GM12878 (cell line): Measurements from ENCODE around the gene ZNF431. TPM values are rescaled to one million over a fixed set of nuclear protein-coding genes. Genes with fewer than 3 reads are reported as not detected.

Source experiments
- ATAC-seq: fragments of 200-7000 bp; cut with Tn5 transposase; 3 replicates; pipeline ENCODE4 v1.9.1; 2020; ENCODE audit warnings: mild to moderate bottlenecking, moderate library complexity
- BruUV-seq: library from RNA; stranded (reverse); fragments of 400-500 nt; replicated peaks from 2 replicates; lab custom pipeline; 2021; lab: Mats Ljungman, UMichigan
- CTCF ChIA-PET: fragments of 300-600 bp; sonication (Branson Sonifier 250); formaldehyde crosslinking; extraction: SDS; loops from one replicate; lab custom pipeline; 2021; ENCODE audit warnings: inconsistent platforms; lab: Yijun Ruan, JAX
- POLR2A ChIA-PET: fragments of 350-600 bp; formaldehyde crosslinking; extraction: SDS; loops from one replicate; lab custom pipeline; 2021; ENCODE audit warnings: inconsistent platforms; lab: Charles Lee
- RAD21 ChIA-PET: fragments of 300-600 bp; sonication (Branson Sonifier 250); formaldehyde crosslinking; loops from one replicate; lab custom pipeline; 2023; ENCODE audit warnings: antibody characterized with exemption; ENCODE audit not compliant: unreplicated experiment; lab: Charles Lee
- SMC1A ChIA-PET: fragments of 300-600 bp; sonication (Branson Sonifier 250); formaldehyde crosslinking; loops from one replicate; lab custom pipeline; 2023; ENCODE audit not compliant: unreplicated experiment, uncharacterized antibody; lab: Charles Lee
- DNase-seq: peaks from one replicate; pipeline ENCODE4 v3.0.0-alpha.2; 2011; ENCODE audit warnings: low read depth, low spot score
- FAIRE-seq: peaks from 3 replicates; lab custom pipeline; 2011; peaks lifted over from hg19 to GRCh38; lab: Jason Lieb, UNC
- H2AFZ ChIP-seq: 2 replicates; pipeline ENCODE4 v1.6.0; 2011; ENCODE audit warnings: low read depth, low read length, control low read depth; ENCODE audit not compliant: control insufficient read depth
- H3K27ac ChIP-seq: 2 replicates; pipeline ENCODE4 v1.5.1; 2011; ENCODE audit warnings: control low read depth; ENCODE audit not compliant: control insufficient read depth, insufficient read depth
- H3K27me3 ChIP-seq, 2 experiments: replicated peaks in 1 of 2; 2 replicates each; pipeline versions ENCODE4 v1.6.0 to v1.6.1; 2011; ENCODE audit warnings: low read length in 1 of 2; ENCODE audit not compliant: control insufficient read depth in 2 of 2, insufficient read depth in 2 of 2
- H3K36me3 ChIP-seq, 2 experiments: 2 replicates each; pipeline ENCODE4 v1.5.1; 2011; ENCODE audit warnings: low read length in 1 of 2; ENCODE audit not compliant: control insufficient read depth in 2 of 2, insufficient read depth in 2 of 2
- H3K4me1 ChIP-seq: 2 replicates; pipeline ENCODE4 v1.6.1; 2011; ENCODE audit warnings: mild to moderate bottlenecking, low read length, moderate library complexity, mixed read lengths; ENCODE audit not compliant: control insufficient read depth, insufficient read depth
- H3K4me2 ChIP-seq: 2 replicates; pipeline ENCODE4 v1.6.0; 2011; ENCODE audit warnings: control low read depth; ENCODE audit not compliant: control insufficient read depth, insufficient read depth
- H3K4me3 ChIP-seq: fragments of 200-600 bp; sonication (generic); 2 replicates; pipeline ENCODE4 v1.5.1; 2016
- H3K79me2 ChIP-seq: 2 replicates; pipeline ENCODE4 v1.6.0; 2011; ENCODE audit warnings: low read length; ENCODE audit not compliant: control insufficient read depth, insufficient read depth
- H3K9ac ChIP-seq: 2 replicates; pipeline ENCODE4 v1.8.0; 2011; ENCODE audit warnings: low read length, control low read depth, mixed read lengths; ENCODE audit not compliant: control insufficient read depth, insufficient read depth
- H3K9me3 ChIP-seq: replicated peaks from 3 replicates; pipeline ENCODE4 v1.5.1; 2011; ENCODE audit warnings: mild to moderate bottlenecking, low read length; ENCODE audit not compliant: control insufficient read depth, insufficient read depth
- H4K20me1 ChIP-seq: 2 replicates; pipeline ENCODE4 v1.6.0; 2011; ENCODE audit not compliant: control insufficient read depth, insufficient read depth
- CTCF ChIP-seq, 3 experiments: IDR thresholded peaks in 2 of 3; conservative IDR thresholded peaks in 1 of 3; 2 replicates each; pipeline ENCODE4 v1.5.1; 2011; ENCODE audit warnings: low read depth in 3 of 3, low read length in 3 of 3, mild to moderate bottlenecking in 3 of 3, control low read depth in 2 of 3, moderate library complexity in 2 of 3, inconsistent platforms in 1 of 3, mixed read lengths in 1 of 3; ENCODE audit not compliant: control insufficient read depth in 2 of 3, insufficient read depth in 1 of 3; ENCODE audit errors: extremely low read depth in 1 of 3
- HDGF ChIP-seq: fragments of 450-650 bp; IDR thresholded peaks from 2 replicates; pipeline ENCODE4 v1.6.1; 2016; ENCODE audit warnings: antibody characterized with exemption
- JUND ChIP-seq: IDR thresholded peaks from 2 replicates; pipeline ENCODE4 v1.6.1; 2012; ENCODE audit warnings: low read depth, mild to moderate bottlenecking, low read length, improper control_type of control experiment, moderate library complexity
- NR2F1 ChIP-seq: fragments of 450-650 bp; conservative IDR thresholded peaks from 2 replicates; pipeline ENCODE4 v1.6.1; 2017; ENCODE audit warnings: mild to moderate bottlenecking
- SMAD1 ChIP-seq: fragments of 450-650 bp; IDR thresholded peaks from 2 replicates; pipeline ENCODE4 v1.6.1; 2018; ENCODE audit warnings: mild to moderate bottlenecking, low read depth; ENCODE audit not compliant: partially characterized antibody
- TARDBP ChIP-seq: IDR thresholded peaks from 2 replicates; pipeline ENCODE4 v1.6.1; 2016; ENCODE audit warnings: borderline replicate concordance
- WGBS: methylation state at CpG from one replicate; pipeline ENCODE4 v1.1.6; 2016; ENCODE audit warnings: low lambda C conversion rate; ENCODE audit not compliant: insufficient replicate concordance, insufficient coverage; ENCODE audit errors: missing lambda C conversion rate; 5-methylcytosine and 5-hydroxymethylcytosine counted together
- in situ Hi-C: fragments of 300-500 bp; cut with MboI; formaldehyde crosslinking; loops from 9 replicates; pipeline ENCODE4 v1.14.3; 2018; ENCODE audit warnings: mixed read lengths
- intact Hi-C: fragments of 100-400 bp; cut with micrococcal nuclease; formaldehyde crosslinking; loops from one replicate; pipeline ENCODE4 v1.14.2; 2022; ENCODE audit not compliant: unreplicated experiment
- polyA plus RNA-seq, 11 experiments: library from polyadenylated mRNA; depleted of rRNA in 4 of 11; unstranded in 6 of 11; stranded (reverse) in 5 of 11; fragments of >200 nt; fragmentation: Nextera tagmentation in 4 of 11; fragmentation: Illumina TruSeq in 1 of 11; extraction: Ambion mirVana in 4 of 11; extraction: Trizol in 1 of 11; gene quantifications; 1 replicate in 1 of 11; 2 replicates in 10 of 11; pipeline versions ENCODE4 v1.2.1 to v1.2.3, GENCODE V29; 2011 to 2016; ENCODE audit warnings: inconsistent platforms in 2 of 11, missing spikeins in 2 of 11, low read depth in 1 of 11
- total RNA-seq, 4 experiments: library from RNA; depleted of rRNA in 3 of 4; stranded (reverse); fragments of >200 nt in 3 of 4; fragmentation: Illumina TruSeq in 1 of 4; extraction: Trizol in 1 of 4; gene quantifications; 2 replicates each; pipeline versions ENCODE4 v1.2.1 to v1.2.3, GENCODE V29; 2013 to 2021
- TF ChIP-seq, protein P1 (sequence below): fragments of 150-350 bp; IDR thresholded peaks from 2 replicates; pipeline ENCODE4 v1.6.1; 2014; ENCODE audit warnings: mild to moderate bottlenecking, low read depth, low read length

ZNF431 gene
- total and polyA plus RNA-seq, 10 of the 15 experiments (the other 5 are each of a cell fraction or from before 2014, with no cell fraction given), result 2.5 to 18.7 (median 10.0) TPM

GRCh38 chr19:21164541-21164940 lies 22.7 kb downstream of the ZNF431 start:
- CTCF ChIA-PET, result interaction anchor here (0.6 kb wide), 1 partner anchor 301 kb away, joined by 3 read pairs; no protein-coding TSS in a partner anchor
- H3K4me3 ChIP-seq, result no peak overlapping the region
- WGBS, result 99% methylated on average over 5 of the region's 5 CpGs

More at GRCh38 chr19:21164541-21164940, 22.7 kb downstream of the ZNF431 start:
- H3K4me2 ChIP-seq, result no peak overlapping the region
- in situ Hi-C loops (no loop called here), intact Hi-C loops (no loop called here)
- no peaks in the 10 kb centered on the region for H3K79me2 ChIP-seq
- no peak overlapping the region for H2AFZ ChIP-seq
- POLR2A ChIA-PET, result no interaction called here
- no peaks in the 10 kb centered on the region for H4K20me1 ChIP-seq
- FAIRE-seq, result no peak
- no TSS peak for BruUV-seq
- no peaks in the 10 kb centered on the region for H3K4me1 ChIP-seq
- ATAC-seq, result no peak
- no peaks in the 10 kb centered on the region for H3K27me3 ChIP-seq
- peaks cover 6% of the 10 kb centered on the region; the same call in 2 of the 3 replicates for H3K9me3 ChIP-seq
- TF ChIP-seq NR2F1, result no peak
- no peak for TF ChIP-seq SMAD1
- no peak for TF ChIP-seq CTCF (IDR thresholded peaks at IDR 0.05 in 2 of 3, conservative IDR thresholded peaks at IDR 0.05 in 1 of 3; ENCODE audit: control insufficient read depth in 2 of 3, extremely low read depth in 1 of 3, insufficient read depth in 1 of 3, low read depth in 3 of 3, low read length in 3 of 3)
- no peak for TF ChIP-seq JUND
- no peak for TF ChIP-seq TARDBP
- no peak for TF ChIP-seq HDGF
- TF ChIP-seq, protein P1, sequence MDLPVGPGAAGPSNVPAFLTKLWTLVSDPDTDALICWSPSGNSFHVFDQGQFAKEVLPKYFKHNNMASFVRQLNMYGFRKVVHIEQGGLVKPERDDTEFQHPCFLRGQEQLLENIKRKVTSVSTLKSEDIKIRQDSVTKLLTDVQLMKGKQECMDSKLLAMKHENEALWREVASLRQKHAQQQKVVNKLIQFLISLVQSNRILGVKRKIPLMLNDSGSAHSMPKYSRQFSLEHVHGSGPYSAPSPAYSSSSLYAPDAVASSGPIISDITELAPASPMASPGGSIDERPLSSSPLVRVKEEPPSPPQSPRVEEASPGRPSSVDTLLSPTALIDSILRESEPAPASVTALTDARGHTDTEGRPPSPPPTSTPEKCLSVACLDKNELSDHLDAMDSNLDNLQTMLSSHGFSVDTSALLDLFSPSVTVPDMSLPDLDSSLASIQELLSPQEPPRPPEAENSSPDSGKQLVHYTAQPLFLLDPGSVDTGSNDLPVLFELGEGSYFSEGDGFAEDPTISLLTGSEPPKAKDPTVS, result no peak
- H3K9ac ChIP-seq, result no peak overlapping the region
- SMC1A ChIA-PET, result no interaction called here
- RAD21 ChIA-PET, result no interaction called here
- DNase-seq, result no peak
- no peak overlapping the region for H3K27ac ChIP-seq
- H3K36me3 ChIP-seq, result peaks cover 4 to 14% of the 10 kb centered on the region in 2 experiments
